ENCODE results near the gene TCAF1.
A peak's percentile ranks its signal among the peaks of the same experiment; 100 is the strongest.

The TCAF1 gene

GRCh38 chr7:143901668-143902331 lies at the start of gene TCAF1:
TSS of gene TCAF1 (minus strand) at chr7:143902176. CDS start at chr7:143876608, 25,568 bp downstream.
- DNase-seq, result peak; percentile 81

- no peak for DNase-seq
These were observed 46.8 kb upstream of the TCAF1 start for GRCh38 chr7:143948733-143949132.

DNA sequence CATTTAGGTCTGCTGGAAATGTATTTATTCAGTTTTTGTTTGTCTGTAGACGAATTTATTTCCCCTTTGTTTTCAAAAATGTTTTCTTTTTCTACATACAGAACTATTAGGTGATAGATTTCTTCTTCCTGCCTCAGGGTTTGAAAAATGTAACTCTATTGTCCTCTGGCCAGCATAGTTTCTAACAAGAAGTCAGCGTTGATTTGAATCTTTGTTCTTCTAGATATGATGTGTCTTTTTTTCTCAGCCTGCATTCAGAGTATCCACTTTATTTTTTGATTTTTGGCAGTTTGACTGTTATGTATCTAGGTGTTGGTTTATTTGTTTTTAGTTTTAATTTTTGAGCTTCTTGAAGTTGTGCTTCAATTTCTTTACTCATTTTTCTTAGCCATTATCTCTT lies 45.1 kb upstream of the TCAF1 start:
- DNase-seq, result no peak

GRCh38 chr7:143945423-143945822 lies 43.4 kb upstream of the TCAF1 start:
- no peak for DNase-seq

DNA sequence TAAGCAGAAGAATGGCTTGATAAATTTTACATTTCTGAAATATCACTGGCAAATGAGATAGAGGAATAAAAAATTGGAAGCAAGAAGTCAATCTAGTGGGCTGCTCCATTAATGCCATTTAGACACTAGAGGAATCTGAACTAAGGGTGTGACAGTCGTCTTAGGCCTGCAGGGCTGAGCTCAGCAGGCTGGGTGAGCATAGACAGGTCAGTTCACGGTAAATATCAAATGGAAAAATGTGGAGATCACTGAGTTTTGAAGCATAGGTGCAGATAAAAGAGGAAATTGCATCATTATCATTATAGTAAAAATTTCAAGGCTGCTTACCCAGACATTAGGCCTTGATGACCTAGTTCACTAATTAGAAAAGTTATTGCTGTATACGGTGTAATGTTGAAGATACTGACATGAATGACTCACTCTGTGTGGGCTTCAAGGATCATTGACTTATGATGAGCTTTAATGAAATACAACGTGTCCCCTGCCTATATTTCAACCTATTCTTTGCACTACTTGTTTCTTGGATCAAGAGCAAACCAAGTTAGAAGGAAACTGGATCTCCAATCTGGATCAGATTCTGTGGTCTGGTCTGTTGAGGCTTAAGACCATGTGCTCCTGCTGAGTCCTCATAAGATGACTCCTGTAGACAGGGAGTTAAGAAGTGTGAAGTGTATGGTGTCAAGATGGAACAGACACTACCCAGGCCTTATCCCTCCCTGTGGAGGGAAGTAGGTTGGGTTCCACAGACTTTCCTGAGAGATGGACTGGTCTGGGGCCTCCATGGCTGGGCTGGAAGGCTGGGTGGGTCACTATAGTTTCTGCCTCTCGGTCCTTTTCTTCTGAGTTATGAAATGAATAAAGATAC lies 36.6 kb upstream of the TCAF1 start:
- DNase-seq, result no peak

- no peak for DNase-seq
These were observed 34.4 kb upstream of the TCAF1 start for GRCh38 chr7:143936087-143937009.

DNA sequence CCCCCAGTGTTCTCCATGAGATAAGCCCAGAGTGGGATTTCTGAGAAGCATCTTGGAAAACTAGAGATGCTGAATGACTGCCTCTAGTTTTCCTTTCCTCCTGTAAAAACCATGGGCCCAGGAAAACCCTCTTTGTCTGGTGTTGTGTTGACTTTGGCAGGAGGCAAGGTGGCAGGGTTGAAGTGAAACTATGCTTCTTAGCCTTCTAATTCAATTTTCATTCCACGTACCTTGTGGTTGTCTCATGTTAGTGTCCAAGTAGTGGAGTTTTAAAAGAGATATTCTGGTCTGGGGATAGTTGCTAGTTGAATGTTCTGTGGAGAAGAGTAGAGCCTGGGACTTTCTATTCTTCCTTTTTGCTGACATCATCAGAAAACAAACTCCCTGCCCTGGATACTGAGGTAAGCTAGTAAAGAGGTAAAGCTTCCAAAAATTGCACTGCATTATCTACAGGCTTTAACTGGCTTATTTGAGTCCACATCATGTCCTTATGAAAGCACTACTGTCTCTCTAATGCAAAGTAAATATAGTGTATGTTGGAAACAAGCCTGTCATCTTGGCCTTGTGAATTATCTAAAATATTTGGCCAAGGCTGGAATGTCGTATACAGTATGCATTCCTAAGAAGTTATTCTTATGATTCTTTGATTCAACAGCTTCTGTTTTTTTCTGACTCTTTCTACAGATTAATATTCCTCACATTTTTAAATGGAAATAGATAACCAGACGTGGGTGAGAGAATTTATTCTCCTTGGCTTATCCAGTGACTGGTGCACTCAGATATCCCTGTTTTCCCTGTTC lies 32.8 kb upstream of the TCAF1 start, which contains the start of gene OR2F2:
Gene OR2F2, plus strand, starts transcription at position 708 of the 800 bp plus-strand sequence. Its CDS starts 0 bp downstream, at position 708.
- no peak for DNase-seq

DNA sequence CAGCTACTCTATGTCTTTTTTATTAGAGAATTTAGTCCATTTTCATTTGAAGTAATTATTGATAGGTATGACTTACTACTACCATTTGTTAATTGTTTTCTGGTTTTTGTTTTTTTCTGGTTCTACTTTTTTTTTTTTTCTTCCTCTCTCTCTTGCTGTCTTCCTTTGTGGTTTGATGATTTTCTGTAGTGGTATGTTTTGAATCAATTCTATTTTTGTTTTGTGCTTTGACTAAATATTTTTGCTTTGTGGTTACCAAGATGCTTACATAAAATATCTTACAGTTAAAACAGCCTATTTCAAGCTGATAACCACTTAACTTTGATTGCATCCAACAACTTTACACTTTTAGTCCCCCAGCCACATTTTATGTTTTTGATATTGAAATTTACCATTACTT lies 29.8 kb upstream of the TCAF1 start:
- no peak for DNase-seq

DNA sequence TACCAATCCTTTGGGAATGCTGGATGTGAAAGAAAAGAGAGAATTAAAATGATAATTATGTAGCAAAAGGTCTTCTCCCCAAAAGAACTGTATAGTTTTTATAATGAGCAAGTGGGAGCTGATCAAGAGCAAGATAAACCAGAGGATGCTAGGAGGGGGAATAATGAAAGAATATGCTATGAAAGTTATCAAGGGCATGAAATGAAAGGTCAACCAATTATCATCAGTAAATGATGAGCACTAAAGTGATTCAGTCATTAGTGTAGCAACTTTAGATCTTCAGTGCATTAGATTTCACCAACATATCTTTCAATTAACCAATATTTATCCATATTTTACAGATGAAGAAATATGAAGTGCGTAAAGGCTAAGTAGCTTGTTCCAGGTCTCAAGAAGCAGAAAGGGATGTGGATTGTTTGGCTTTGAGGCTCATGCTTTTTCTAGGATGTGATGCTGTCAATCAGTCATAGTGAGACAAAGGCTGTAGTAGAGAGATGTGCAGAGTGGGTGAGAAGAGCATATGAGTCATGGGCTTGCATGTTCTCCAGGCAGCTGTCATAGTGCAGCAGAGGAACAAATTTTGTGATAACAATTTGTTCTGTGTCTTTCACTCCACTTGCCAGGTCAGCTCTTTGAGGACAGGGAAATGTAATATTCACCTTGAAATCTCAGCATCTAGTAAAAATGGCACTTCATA lies 27.4 kb upstream of the TCAF1 start:
- DNase-seq, result no peak

GRCh38 chr7:143924851-143925250 lies 22.9 kb upstream of the TCAF1 start:
- DNase-seq, result no peak

DNA sequence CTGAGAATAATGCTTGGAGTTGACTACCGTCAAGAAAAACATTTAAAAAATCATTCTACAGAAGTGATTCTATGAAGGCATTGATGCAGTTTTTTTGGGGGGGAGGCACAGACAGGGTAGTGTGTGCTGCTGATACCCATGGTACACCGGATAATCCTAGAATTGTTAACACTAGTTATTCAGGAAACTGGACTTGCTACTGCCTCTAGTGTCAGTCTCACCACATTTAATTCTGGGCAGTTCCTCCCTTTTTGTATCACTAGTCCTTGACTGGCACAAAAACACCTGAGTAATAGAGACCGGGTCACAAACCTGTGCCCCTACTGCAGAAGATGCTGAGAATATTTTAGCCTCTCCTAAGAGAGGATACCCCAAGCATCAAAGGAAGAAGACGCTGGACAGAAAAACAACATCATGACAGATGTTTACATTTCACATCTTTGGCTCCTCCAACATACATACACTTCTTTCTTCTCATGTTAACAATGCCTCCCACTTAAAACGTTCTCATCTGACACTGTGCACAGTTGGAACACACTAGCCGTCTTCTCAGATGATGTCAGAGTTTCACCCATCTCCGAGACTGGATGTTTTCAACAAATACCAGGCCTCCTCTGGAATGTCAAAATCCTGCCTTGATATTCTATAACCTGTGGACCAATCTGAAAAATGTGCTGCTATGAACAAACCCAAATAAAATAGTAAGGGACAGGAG lies 13.1 kb upstream of the TCAF1 start:
- no peak for DNase-seq

GRCh38 chr7:143913945-143914615 lies 12.1 kb upstream of the TCAF1 start:
- DNase-seq, result no peak

DNA sequence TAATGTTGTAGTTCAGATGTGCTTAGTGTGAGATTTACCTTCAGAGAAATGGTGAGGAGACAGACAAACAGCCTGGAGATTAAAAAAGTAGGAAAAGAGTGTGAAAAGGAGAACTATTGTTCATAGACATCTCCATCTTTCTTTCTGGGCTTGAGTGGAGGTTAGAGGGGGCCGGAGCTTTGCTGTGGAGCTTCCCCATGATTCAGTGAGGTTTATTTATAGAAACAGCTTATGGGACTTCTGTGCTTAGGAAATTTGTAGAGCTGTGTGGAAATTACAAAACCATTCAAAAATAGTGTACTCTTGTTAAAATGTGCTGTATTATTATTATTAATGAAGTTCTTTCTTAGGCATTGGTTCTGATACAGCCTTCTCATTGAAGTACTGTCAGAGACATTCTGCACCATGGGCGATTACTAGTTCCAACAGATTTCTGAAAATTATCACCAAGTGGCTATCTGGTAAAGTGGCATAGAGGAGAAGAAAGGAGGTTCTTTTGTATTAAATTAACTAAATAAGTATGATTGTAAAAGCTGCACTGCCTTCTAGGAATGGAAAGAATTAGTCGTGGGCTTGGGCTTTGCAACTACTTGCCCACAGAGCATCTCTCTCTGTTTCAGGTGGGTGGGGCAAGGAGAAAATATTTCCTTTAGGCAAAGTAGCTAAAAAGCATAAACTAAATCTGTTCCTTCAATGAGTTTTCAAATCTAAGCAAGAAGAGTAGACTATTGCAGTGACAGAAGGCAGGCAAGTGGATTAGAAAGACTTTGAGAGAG lies 8.7 kb upstream of the TCAF1 start:
- no peak for DNase-seq

DNA sequence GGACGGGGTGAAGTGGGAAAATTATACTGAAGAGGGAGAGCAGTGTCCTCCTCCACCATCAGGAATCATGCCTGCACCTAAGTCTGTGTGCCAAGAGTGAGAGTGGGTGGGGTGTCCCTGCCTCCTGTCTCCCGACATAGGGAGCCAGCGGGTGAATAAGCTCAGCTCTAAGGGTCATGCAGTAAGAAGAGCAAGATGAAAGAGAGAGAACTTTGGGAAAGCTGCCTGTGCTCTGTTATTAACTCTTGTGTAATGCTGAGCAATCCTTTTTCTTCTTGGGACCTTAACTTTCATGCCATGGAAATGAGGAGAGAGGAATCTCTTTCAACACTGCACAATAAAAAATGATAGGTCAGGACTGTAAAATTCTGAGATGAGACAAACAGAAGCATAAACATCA lies 7.9 kb upstream of the TCAF1 start:
- no peak for DNase-seq

GRCh38 chr7:143908120-143908519 lies 6.1 kb upstream of the TCAF1 start:
- no peak for DNase-seq

- no peak for DNase-seq
These were observed 4.9 kb upstream of the TCAF1 start for GRCh38 chr7:143906895-143907294.

DNA sequence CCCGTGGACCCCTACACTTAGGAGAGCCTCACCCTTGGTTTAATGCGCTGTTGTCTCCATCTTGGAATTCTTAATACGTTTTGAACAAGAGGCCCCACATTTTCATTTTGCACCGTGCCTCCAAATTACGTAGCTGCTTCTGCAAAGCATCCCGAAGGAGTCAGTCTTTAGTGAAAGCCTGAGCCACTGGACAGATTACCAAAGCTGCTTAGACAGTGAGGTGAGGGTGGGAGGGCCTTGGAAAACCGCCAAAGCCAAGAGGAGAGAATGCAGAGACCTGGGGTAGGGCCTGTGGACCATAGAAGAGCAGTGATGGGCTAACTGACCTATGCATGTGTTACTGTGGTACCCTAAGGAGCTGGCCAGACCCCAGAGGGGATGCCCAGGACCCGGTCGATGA lies 4.2 kb upstream of the TCAF1 start:
- DNase-seq, result no peak

DNA sequence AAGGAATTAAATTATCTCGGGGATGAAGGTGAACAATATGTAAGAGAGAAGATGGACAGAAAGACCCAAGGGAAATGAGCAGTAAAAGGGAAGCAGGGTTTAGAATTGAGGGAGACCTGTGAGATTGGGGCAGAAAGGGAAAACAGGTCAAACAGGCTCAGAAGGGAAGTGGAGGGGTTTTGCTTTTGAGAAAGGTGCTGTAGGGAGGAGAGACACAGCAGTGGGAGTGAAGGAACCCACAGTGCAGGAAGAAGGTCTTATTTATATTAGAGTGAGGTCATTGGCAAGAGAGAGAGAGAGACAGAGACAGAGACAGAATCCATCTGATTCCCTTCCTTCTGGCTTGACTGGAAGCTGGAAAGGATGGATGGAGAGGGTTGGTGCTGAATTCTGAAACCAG lies 3.5 kb upstream of the TCAF1 start:
- DNase-seq, result no peak

GRCh38 chr7:143902332-143902899 lies 440 bp upstream of the TCAF1 start:
- no peak for DNase-seq

All from NCI-H1417 treated with DMSO at 0.1 percent for 48 hours (cell line).